Measurements from ENCODE around the gene FBLN5. TPM values are rescaled to one million over a fixed set of nuclear protein-coding genes. Genes with fewer than 3 reads are reported as not detected.
"Not testable (repeated sequence)": the region's sequence is repeated elsewhere in the genome, so short reads cannot be mapped to it uniquely, and the experiment has no call there.

The FBLN5 gene
- total RNA-seq, 1 donor from 2014 or later, result 7.7 TPM

DNA sequence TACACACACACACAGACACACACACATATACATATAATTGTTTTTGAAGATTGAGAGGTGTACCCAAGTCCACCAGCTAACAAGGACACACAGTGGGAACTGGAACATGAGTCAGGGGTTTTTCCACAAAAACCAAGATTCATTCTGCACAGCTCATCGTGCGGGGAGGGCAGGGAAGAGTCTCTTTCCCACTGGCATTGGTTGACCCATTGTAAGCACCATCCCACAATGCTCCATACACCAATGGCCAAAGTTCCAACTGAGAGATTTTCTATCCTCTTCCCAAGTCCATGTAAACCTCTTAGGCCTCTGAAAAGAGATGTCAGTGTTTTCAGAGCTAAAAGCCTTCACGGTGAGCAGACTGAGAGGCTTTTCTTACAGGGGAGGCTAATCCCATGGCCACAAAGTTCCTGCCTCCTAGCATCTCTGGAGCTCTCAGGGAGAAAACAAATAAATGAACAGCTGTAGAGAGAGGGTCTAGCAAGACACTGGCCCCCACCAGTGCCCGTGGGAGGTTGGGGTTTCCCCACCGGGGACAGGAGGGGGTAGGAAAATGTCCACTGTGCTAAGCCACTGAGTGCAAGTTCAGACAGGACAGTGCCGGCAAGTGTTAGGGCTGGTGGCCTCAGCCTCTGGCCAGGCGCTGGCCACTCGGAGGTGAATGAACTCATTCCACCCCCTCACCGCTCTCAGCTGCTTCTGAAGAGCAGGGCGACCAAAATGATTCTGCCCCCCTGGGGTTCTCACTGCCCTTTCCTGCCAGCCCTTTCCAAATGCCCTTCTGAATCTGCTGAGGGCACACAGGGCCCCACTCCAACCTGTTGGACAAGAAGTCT lies 58.6 kb downstream of the FBLN5 start:
- peak; percentile 71 for DNase-seq (ENCODE audit: low spot score)
- peak; percentile 92 for ATAC-seq

DNA sequence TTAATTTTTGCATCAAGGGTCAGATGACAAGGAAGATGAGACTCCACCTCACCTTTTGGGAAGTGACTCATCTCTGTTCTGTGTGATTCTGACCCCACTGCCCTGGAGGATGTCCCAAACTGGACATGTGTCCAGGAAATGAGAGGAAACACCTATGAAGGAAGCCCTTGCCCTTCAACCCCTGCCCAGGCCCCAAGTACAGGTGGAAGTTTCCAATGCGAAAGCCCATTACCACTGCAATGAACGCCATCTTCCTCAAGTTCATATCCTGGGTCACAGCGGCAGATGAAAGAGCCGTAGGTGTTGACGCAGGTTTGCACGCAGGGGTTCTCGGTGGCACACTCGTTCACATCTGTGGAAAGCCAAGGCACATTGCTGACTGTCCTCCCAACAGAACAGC lies 60.5 kb downstream of the FBLN5 start:
- no peak for DNase-seq (ENCODE audit: low spot score)
- no peak for ATAC-seq

DNA sequence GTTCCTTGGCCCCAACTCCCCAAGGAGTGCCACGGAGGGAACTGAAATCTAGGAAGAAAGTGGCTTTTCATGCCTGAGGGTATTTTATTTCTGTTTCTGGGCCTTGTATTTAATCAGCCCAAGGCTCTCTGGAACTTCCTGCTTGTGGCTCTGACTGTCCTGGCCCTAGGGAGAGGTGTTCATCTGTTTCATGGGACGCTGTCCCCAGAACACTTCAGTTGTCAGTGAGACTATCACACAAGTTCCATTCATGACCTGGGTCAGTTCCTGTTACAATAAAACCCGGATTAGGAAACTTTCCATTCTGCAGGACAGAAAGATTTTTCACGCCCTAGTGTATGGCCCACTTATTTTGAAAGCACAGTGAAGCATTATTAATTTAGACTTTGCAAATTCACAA lies 61.7 kb downstream of the FBLN5 start:
- no peak for ATAC-seq
- DNase-seq (ENCODE audit: low spot score), result no peak

DNA sequence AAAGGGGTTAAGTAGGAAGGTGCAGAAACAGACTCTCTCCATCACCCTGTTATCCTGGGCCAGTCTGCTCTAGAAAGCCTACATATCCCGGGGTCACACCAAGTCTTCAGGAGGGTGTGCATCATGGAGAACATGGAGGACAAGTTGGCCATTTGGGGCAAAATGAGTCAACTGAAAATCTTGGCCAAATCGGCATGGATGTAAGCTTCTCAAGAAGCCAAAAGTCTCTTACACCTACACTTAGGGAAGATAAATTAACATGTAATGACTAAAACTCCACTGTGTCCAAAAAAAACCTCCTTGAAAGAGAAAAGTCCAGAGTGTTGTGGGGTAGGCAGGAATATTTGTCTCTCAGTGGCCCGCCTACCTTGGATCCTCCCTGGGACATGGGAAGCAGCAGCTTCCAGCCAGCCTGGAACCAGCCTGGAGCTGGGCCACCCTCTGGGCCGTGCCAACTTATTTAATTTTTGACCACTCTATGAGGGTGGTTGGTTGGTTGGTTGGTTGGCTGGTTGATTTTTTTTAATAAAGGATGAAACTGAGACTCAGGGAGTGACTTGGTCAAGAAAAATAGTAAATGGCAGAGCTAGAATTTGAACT lies 62.3 kb downstream of the FBLN5 start:
- ATAC-seq, result no peak
- DNase-seq (ENCODE audit: low spot score), result no peak

DNA sequence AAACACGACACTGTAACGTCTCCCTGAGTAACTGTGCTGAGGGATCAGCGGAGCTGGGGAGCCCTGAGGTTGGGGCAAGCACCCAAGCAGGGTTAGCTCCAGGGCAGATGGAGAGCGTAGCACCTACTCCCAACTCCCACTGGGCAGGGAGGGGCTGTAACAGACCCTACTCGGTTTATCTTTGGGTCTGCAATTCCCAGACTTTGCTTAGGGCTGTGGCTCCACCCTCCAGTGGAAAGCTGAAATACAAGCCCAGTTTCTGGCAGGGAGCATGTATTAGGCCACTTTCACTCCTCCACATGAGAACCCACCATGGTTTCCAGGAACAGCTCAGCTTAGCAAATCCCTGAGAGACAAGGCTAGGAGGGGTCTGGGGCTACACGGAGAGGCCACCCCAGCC lies 62.8 kb downstream of the FBLN5 start:
- ATAC-seq, result no peak
- DNase-seq (ENCODE audit: low spot score), result no peak

DNA sequence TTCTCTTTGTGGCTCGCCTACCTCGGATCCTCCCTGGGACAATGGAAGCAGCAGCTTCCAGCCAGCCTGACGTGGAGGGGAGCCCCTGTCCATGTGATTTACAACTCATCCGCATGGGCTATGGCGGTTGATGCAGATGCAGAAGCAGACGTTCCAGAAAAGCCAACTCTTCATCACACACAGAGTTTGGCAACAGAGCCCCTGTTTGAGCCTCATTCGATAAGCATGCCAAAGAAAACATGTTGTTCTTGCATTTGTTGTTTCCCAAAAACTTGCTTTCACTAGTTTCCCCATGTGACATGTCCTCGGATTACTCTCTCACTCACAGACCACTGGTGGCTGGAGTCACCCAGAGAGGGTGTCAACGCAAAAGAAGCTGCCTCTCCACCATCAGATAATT lies 63.7 kb downstream of the FBLN5 start:
- DNase-seq (ENCODE audit: low spot score) (no peak), ATAC-seq (no peak)

DNA sequence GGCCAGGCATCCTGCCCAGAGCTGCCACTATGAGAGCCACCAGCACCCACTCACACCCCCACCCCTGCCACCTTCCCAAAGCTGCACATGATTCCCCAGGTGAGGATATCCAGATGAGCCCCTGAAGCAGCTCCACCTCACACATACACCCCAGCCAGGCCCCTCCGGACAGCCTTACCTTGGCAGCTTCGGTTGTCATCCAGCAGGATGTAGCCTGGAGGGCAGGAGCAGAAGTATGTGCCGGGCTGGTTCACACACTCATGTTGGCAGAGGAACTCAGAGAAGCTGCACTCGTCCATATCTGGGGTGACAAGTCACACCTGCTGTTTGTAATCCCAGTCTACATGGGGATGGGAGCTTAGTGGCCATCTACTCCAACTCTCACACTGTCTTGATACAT lies 64.7 kb downstream of the FBLN5 start:
- ATAC-seq (no peak), DNase-seq (ENCODE audit: low spot score) (no peak)

DNA sequence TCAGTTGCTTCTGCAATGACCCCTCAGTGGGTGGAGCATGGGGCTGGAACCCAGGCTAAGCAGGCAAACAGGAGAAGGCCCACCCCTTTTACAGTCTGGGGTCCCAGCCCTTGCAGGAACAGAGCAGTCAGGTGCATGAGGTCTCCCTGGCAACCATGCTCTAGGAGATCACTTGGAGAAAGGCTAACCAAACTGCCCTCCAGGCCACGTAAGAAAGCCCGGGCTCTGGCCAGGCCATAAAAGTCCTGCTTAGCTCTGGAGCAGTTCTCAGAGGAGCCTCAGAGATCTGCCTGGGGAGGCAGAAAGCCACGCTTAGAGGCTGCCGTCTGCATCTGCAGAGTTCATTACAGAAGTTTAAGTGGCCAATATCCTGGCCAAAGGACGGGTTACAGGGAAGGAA lies 65.1 kb downstream of the FBLN5 start:
- ATAC-seq, result no peak
- DNase-seq (ENCODE audit: low spot score), result no peak

DNA sequence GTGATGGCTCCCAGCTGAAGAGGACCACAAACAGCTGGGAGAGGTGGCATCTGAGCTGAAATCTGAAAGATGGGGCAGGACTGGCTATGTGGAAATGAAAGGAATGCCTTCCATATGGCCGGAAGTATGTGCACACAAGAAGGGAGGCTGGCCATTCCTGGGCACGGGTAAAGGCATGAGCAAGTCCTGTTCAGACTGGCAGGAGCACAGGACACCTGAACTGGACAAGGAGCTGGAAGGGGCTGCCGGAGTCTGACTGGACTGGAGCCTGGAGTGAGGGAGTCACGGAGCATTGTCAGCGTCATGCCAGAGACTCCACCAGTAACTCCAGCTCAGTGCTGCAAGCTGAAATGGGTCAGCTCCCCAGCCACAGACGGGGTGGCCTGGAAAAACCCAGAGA lies 68.3 kb downstream of the FBLN5 start:
- DNase-seq (ENCODE audit: low spot score), result no peak

DNA sequence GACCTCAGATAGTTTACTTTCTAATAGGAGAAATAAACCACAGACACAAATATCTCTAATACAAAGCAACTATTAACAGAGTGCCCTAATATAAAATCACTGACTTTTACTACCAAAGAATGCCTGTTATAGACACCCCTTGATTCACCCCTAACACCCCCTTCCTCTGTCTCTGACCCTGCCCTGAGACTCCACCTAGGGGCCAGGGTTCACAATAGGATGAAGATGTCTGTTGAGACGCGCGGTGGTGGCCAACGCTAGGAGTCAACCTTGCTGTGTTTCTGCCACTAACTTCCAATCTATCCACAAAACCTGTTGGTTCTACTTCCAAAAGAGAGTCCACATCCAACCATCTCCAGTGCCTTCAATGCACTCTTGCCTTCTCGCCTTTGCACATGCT lies 69.2 kb downstream of the FBLN5 start:
- DNase-seq (ENCODE audit: low spot score) (no peak), ATAC-seq (no peak)

More for the DNA sequence above, 68.3 kb downstream of the FBLN5 start:
- no peak for ATAC-seq

DNA sequence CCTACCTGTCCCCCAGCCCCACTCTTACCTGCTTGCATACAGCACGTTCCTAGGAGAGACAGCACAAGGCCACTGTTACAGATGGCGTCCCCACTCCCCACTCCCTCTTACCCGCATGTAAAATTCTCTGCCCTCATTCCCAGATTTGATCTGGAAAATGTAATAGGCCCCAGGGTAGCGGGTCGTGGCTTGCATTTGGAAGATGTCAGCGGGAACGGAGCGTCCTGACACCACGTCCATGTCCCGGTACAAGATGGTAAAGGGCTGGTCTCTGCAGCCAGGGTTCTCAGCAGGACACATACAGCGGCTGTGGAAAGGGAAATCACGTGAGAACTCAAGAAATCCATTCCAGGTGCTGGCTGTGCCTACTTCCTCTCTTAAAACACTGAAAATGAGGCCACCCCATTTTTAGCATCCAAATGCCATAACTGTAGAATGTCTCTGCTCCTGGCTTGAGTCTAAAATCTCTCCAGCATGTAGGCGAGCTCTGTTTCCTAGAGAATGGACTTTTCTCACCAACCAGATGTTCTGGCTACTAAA lies 70.0 kb downstream of the FBLN5 start:
- no peak for ATAC-seq
- no peak for DNase-seq (ENCODE audit: low spot score)

DNA sequence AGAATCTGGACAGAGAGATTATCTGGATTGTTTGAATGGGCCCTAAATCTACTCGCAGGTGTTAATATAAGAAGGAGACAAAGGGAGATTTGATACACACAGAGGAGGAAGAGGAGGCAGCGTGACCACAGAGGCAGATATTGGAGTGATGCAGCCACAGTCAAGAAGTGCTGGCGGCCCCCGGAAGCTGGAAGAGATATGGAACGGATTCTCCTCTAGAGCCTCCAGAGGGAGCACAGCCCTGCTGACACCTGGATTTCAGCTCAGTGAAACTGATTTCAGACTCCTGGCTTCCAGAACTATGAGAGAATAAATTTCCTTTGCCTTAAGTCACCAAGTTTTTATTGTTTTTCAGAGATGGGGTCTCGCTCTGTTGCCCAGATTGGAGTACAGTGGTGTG lies 71.0 kb downstream of the FBLN5 start:
- DNase-seq (ENCODE audit: low spot score) (no peak), ATAC-seq (no peak)

DNA sequence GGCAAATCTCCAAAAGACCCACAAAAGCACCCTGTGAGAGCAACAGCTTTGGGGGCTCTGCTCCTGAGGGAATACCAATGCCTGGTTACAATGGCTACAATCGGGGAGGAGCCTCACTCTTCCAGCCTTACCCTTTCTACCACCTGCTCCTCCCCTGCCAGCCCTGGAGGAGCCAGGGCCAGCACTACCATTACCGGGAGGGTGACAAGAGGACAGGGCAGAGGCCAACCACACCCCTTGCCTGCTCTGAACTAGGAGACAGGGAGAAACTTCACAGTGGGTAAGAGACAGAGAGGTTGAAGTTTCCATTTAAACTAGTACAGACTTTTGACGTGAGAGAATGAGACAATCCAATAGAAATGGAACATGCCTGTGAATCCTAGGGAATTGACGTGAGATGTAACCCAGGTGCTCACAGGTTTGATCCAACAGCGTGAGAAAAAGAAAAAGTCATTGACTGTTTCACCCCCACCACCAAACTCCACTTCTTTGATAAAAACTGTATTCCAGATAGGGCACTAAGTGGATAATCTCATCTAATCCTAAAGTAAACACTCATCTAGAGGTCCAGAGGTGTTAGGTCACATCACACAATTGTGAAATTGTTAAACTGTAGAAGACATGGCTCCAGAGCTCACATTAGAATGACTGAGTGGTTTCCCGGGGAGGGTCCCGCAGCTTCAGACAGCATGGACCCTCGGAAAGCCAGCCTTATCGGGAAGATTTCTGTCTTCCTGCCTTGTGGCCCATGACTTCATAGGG lies 71.8 kb downstream of the FBLN5 start:
- ATAC-seq (peak; percentile 89), DNase-seq (ENCODE audit: low spot score) (no peak)

DNA sequence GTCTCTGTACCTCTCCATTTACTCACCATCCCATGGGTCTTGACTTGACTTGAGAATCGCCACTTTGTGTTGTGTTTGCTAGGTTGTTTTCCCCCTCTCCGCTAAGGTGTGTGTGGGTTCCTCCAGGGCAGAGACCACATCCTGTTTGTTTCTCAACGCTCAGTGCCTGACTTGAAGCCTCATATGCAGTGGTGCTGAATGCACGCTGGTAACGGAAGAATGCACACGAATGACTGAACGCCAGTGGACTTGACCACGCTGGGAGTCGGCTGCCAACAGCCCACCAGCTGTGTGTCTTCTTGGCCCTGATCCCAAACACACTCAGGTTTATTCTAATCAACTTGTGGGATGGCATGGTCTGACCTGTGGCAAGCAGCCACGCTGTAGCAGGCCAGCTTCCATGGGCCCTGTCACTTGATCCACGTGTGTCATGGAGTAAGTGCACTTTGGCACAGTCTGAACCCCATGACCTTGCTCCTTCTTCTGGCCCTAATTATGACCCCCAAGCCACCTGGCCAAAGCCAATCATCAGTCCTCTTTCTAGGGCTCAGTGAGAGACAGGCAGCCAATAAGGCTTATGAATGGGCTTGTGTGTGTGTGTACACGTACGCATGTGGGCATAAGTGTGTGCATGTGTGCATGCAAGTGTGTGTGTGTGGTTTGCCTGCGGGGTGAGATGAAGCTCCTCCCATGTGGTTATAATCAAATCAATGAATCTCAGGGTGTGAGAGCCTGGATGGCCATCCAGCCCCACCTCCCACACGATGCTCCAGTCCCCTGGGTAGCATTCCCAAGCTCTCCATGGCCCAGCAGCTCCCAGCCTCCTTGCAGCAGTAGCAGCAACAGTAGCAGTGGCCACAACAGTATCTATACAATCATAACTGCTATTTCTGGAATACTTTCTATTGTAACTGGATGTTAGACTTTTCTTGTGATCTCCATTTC lies 73.8 kb downstream of the FBLN5 start:
- DNase-seq (ENCODE audit: low spot score) (no peak), ATAC-seq (no peak)

DNA sequence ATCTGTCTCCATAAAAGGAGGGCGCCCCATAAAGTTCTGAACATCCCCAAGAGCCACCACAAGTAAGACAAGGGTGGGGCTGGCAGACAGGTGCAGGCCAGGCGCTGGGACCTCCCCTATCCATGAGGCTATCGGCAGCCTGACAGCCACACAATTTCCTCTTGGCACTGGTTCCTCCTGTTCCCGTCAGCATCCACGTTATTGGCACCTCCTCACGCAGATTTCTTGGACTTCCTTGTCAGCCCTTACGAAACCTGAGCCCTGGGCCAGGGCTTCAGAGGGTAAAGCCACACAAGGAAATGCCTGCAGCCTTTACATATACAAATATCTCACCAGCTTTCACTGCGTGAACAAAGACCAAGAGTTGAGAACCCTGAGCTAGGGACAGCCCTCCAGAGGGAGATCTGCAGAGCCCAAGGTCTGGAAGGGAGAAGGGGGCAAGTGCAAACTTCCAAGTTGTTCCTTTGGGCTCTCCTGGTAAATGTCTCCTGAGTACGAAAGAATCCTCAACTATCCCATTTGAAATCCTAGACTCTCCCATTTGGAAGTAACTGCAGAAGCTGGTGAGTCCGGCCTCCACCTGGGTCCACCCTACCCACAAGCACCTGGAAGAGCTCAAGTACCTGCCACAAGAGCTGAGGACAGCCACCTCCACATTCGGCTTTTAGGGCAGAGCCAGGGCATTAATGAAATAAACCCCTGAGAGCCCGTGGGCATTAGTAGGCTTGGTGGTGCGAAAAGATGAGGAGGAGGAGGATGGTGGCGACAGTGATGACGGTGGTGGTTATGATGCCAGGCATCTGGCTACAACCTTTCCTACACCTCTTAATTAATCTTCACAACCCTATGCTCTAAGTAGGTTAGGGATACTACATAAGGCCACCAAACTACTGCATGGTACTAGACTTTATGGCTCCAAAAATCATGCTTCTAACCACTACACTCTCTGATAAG lies 74.7 kb downstream of the FBLN5 start:
- DNase-seq (ENCODE audit: low spot score), result peak; percentile 56

DNA sequence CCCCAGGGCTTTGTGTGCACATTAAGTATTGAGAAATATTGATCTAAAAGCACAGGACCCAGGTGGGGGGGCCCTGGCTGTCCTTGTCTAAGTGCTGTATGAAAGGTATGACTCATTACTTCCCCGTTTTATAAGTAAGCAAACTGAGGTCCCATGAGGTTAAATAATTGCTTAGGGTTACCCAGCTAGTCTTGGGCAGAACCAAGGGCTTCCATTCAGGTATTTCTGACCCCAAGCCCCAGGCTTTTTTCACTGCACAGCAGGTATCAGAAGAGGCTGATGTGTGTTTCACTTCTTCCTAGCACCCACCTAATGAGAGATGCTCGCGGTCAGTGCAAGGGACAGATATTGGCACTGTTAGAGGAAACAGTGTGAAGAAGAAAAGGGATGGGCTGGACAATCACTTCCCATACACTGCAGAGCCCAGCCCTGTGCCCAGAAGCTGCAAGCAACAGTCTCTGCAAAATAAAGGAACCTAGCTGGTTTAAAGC lies 75.4 kb downstream of the FBLN5 start:
- DNase-seq (ENCODE audit: low spot score) (no peak), ATAC-seq (no peak)

More for the DNA sequence above, 74.7 kb downstream of the FBLN5 start:
- peak; percentile 45 for ATAC-seq

DNA sequence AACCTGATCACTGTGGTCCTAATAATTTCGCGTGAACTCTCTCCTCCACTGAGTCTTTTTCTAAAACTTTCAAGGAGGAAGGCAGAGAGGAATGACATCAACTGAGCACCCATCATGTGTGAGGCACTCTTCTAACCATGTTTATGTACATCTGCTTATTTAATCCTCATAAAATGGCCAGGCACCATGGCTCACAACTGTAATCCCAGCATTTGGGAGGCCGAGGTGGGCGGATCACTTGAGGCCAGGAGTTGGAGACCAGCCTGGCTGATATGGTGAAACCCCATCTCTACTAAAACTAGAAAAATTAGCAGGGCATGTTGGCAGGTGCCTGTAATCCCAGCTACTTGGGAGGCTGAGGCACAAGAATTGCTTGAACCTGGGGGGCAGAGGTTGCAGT lies 76.1 kb downstream of the FBLN5 start:
- DNase-seq (ENCODE audit: low spot score); ATAC-seq: not testable (repeated sequence)

DNA sequence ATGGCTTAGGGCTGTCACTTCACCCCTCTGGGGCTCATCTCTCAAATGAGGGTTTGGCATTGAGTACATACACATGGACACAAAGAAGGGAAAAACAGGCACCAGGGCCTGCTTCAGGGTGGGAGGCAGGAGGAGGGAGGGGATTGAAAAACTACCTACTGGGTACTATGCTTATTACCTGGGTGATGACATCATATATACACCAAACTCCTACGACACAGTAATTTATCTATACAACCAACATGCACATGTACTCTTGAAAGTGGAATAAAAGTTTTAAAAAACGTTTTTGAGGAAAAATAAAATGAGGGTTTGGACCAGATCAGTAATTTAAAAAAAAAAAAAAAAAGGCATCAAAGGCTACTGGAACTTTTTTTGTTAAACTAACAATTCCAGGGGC lies 76.6 kb downstream of the FBLN5 start:
- no peak for DNase-seq (ENCODE audit: low spot score)
- ATAC-seq, result no peak

DNA sequence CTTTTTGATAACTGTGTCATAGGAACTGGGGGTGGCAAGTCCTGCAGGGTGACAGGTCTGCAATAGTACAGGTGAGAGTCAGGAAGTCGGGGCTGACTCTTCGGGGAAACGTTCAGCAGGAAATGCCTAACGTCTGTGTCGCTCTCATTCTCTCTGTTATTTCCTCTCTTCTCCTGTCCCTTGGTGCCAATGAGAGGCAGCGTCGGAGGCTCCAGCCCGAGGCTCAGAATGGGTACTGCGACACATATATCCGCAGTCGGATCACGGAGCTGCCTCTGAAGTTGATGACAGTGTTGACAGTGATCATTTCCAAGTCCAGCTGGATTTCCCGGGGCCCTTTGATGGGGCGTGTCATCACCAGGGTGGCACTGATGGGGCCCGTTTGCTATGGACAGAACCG lies 77.5 kb downstream of the FBLN5 start:
- DNase-seq (ENCODE audit: low spot score) (no peak), ATAC-seq (no peak)
